Measurements from ENCODE around the gene SLC24A3. TPM values are rescaled to one million over a fixed set of nuclear protein-coding genes. Genes with fewer than 3 reads are reported as not detected.

Gene SLC24A3
- total RNA-seq, 1 experiment from 2014 or later = not detected

- no peaks in the 10 kb centered on the region for H4K20me1 ChIP-seq (ENCODE audit: insufficient read depth)
- no peaks in the 10 kb centered on the region for H3F3A ChIP-seq (ENCODE audit: insufficient read depth, low read depth)
- H3K36me3 ChIP-seq (ENCODE audit: low read depth) = no peaks in the 10 kb centered on the region
- H3K4me3 ChIP-seq = no peak overlapping the region
- peaks cover 20% of the 10 kb centered on the region for H3K27me3 ChIP-seq (ENCODE audit: insufficient read depth, low read depth)
- CTCF ChIA-PET = no interaction called here
- no peak overlapping the region for H2AFZ ChIP-seq
- H3K4me2 ChIP-seq = no peak overlapping the region
- POLR2A ChIA-PET (ENCODE audit: unreplicated experiment) = no interaction called here
- no peak overlapping the region for H3K27ac ChIP-seq
- no peaks in the 10 kb centered on the region for H3K4me1 ChIP-seq (replicated peaks; ENCODE audit: insufficient read depth)
- TF ChIP-seq CTCF (conservative IDR thresholded peaks at IDR 0.05) (no peak), EZH2 (IDR thresholded peaks at IDR 0.05; ENCODE audit: low read depth) (no peak)
- H3K9me2 ChIP-seq (ENCODE audit: insufficient read depth) = no peaks in the 10 kb centered on the region
- no peak for DNase-seq
- no peaks in the 10 kb centered on the region for H3K79me2 ChIP-seq (ENCODE audit: low read depth)
- BruUV-seq (replicated peaks) = no TSS peak
- intact Hi-C loops (cut with micrococcal nuclease; ENCODE audit: unreplicated experiment) = no loop called here
- H3K9me3 ChIP-seq (ENCODE audit: insufficient read depth, low read depth) = no peaks in the 10 kb centered on the region
Observed at GRCh38 chr20:19411811-19412210, 199.4 kb downstream of the SLC24A3 start.

- Histone ChIP-seq H3K27ac (no peak overlapping the region), H3K9me3 (ENCODE audit: insufficient read depth, low read depth) (no peaks in the 10 kb centered on the region), H3K4me2 (no peak overlapping the region), H4K20me1 (ENCODE audit: insufficient read depth) (no peaks in the 10 kb centered on the region), H3K9me2 (ENCODE audit: insufficient read depth) (no peaks in the 10 kb centered on the region), H2AFZ (no peak overlapping the region), H3F3A (ENCODE audit: insufficient read depth, low read depth) (no peaks in the 10 kb centered on the region), H3K36me3 (ENCODE audit: low read depth) (no peaks in the 10 kb centered on the region), H3K27me3 (ENCODE audit: insufficient read depth, low read depth) (peaks cover 21% of the 10 kb centered on the region), H3K4me1 (replicated peaks; ENCODE audit: insufficient read depth) (no peaks in the 10 kb centered on the region), H3K79me2 (ENCODE audit: low read depth) (no peaks in the 10 kb centered on the region), H3K4me3 (no peak overlapping the region)
- DNase-seq = no peak
- ChIA-PET POLR2A (ENCODE audit: unreplicated experiment) (no interaction called here), CTCF (no interaction called here)
- no peak for TF ChIP-seq EZH2 (IDR thresholded peaks at IDR 0.05; ENCODE audit: low read depth)
- no peak for TF ChIP-seq CTCF (conservative IDR thresholded peaks at IDR 0.05)
- intact Hi-C loops (cut with micrococcal nuclease; ENCODE audit: unreplicated experiment) = no loop called here
- BruUV-seq (replicated peaks) = no TSS peak
Observed at GRCh38 chr20:19412254-19412653, 199.8 kb downstream of the SLC24A3 start.

GRCh38 chr20:19414600-19414999 is 202.2 kb downstream of the SLC24A3 start:
- no peaks in the 10 kb centered on the region for H3K9me2 ChIP-seq (ENCODE audit: insufficient read depth)
- no peaks in the 10 kb centered on the region for H3K79me2 ChIP-seq (ENCODE audit: low read depth)
- intact Hi-C loops (cut with micrococcal nuclease; ENCODE audit: unreplicated experiment) = no loop called here
- H3F3A ChIP-seq (ENCODE audit: insufficient read depth, low read depth) = no peaks in the 10 kb centered on the region
- no peaks in the 10 kb centered on the region for H4K20me1 ChIP-seq (ENCODE audit: insufficient read depth)
- POLR2A ChIA-PET (ENCODE audit: unreplicated experiment) = no interaction called here
- BruUV-seq (replicated peaks) = no TSS peak
- H3K27me3 ChIP-seq (ENCODE audit: insufficient read depth, low read depth) = peaks cover 21% of the 10 kb centered on the region
- no peaks in the 10 kb centered on the region; the same call in 1 of the 2 replicates for H3K9me3 ChIP-seq (ENCODE audit: insufficient read depth, low read depth)
- H3K4me1 ChIP-seq (replicated peaks; ENCODE audit: insufficient read depth) = no peaks in the 10 kb centered on the region
- no peak overlapping the region for H2AFZ ChIP-seq
- no peak overlapping the region for H3K4me2 ChIP-seq
- no peak overlapping the region for H3K4me3 ChIP-seq
- DNase-seq = no peak
- H3K36me3 ChIP-seq (ENCODE audit: low read depth) = no peaks in the 10 kb centered on the region
- CTCF ChIA-PET = no interaction called here
- H3K27ac ChIP-seq = no peak overlapping the region
- TF ChIP-seq EZH2 (IDR thresholded peaks at IDR 0.05; ENCODE audit: low read depth) (no peak), CTCF (conservative IDR thresholded peaks at IDR 0.05) (no peak)

Data from PC-9 (cell line).